Endothelial cell of umbilical vein (primary cell): ENCODE results near the gene ELAC1.

Source experiments
- EZH2 ChIP-seq: IDR thresholded peaks from 2 replicates; pipeline ENCODE4 v1.6.1; 2012; ENCODE audit warnings: borderline replicate concordance, low read depth, mild to moderate bottlenecking, moderate library complexity, low read length, inconsistent platforms; ENCODE audit not compliant: severe bottlenecking
- GATA2 ChIP-seq: IDR thresholded peaks from 2 replicates; pipeline ENCODE4 v1.7.0; 2011; ENCODE audit warnings: low read depth, mild to moderate bottlenecking, moderate library complexity, mixed read lengths, low read length; ENCODE audit not compliant: insufficient read length, insufficient read depth
- MYC ChIP-seq: IDR thresholded peaks from one replicate; pipeline ENCODE4 v1.6.1; 2011; ENCODE audit warnings: mild to moderate bottlenecking, low read depth, low read length
- POLR2A ChIP-seq: IDR thresholded peaks from 2 replicates; pipeline ENCODE4 v1.6.1; 2012; ENCODE audit warnings: low read depth, mild to moderate bottlenecking, control low read depth, low read length
- POLR2AphosphoS5 ChIP-seq: IDR thresholded peaks from 2 replicates; pipeline ENCODE4 v1.6.1; 2012; ENCODE audit warnings: low read depth, mild to moderate bottlenecking, control low read depth, low read length, moderate library complexity; ENCODE audit not compliant: insufficient read depth
- TF ChIP-seq, protein P1 (sequence below), 2 donors: IDR thresholded peaks; 1 replicate in 1 of 2; 2 replicates in 1 of 2; pipeline ENCODE4 v1.5.1; 2011; ENCODE audit warnings: low read length in 2 of 2, mild to moderate bottlenecking in 2 of 2, moderate library complexity in 2 of 2, control low read depth in 1 of 2, inconsistent platforms in 1 of 2, low read depth in 1 of 2; ENCODE audit not compliant: insufficient read depth in 1 of 2; ENCODE audit errors: extremely low read depth in 1 of 2

DNA sequence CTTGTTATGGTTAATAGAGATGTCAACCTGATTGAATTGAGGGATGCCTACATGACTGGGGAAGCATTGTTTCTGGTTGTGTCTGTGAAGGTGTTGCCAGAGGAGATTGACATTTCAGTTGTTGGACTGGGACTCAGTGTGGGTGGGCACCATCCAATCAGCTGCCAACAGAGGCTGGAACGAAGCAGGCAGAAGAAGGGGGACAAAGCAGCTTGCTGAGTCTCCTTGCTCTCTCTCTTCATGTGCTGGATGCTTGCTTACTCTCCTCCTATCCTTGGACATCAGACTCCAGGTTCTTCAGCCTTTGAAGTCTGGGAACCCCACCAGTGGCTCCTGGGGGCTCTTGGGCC, 39.9 kb downstream of the ELAC1 start:
- TF ChIP-seq, protein P1, sequence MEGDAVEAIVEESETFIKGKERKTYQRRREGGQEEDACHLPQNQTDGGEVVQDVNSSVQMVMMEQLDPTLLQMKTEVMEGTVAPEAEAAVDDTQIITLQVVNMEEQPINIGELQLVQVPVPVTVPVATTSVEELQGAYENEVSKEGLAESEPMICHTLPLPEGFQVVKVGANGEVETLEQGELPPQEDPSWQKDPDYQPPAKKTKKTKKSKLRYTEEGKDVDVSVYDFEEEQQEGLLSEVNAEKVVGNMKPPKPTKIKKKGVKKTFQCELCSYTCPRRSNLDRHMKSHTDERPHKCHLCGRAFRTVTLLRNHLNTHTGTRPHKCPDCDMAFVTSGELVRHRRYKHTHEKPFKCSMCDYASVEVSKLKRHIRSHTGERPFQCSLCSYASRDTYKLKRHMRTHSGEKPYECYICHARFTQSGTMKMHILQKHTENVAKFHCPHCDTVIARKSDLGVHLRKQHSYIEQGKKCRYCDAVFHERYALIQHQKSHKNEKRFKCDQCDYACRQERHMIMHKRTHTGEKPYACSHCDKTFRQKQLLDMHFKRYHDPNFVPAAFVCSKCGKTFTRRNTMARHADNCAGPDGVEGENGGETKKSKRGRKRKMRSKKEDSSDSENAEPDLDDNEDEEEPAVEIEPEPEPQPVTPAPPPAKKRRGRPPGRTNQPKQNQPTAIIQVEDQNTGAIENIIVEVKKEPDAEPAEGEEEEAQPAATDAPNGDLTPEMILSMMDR (IDR thresholded peaks at IDR 0.05; ENCODE audit: extremely low read depth in 1 of 2, insufficient read depth in 1 of 2, low read depth in 1 of 2, low read length in 2 of 2) = no peak
- TF ChIP-seq POLR2A = no peak
- no peak for TF ChIP-seq POLR2AphosphoS5
- TF ChIP-seq EZH2 = no peak
- TF ChIP-seq GATA2 = no peak
- no peak for TF ChIP-seq MYC
